HAP-1 (cell line): ENCODE results near the gene SNX15.

Source experiments
- DNase-seq, 2 experiments: peaks; one replicate each; pipeline ENCODE4 v3.0.0-alpha.2; 2016 to 2020; ENCODE audit warnings: low spot score in 2 of 2
- H3K27me3 ChIP-seq: fragments of 250-450 bp; sonication (Bioruptor Pico); 2 replicates; pipeline ENCODE4 v1.5.1; 2020; ENCODE audit warnings: low read depth, mild to moderate bottlenecking, moderate library complexity
- H3K36me3 ChIP-seq: fragments of 250-450 bp; sonication (Bioruptor Pico); replicated peaks from 2 replicates; pipeline ENCODE4 v1.5.1; 2020; ENCODE audit warnings: mild to moderate bottlenecking
- H3K4me1 ChIP-seq: fragments of 250-450 bp; sonication (Bioruptor Pico); 2 replicates; pipeline ENCODE4 v1.5.1; 2020; ENCODE audit warnings: mild to moderate bottlenecking
- H3K4me3 ChIP-seq: fragments of 250-450 bp; sonication (Bioruptor Pico); 2 replicates; pipeline ENCODE4 v1.5.1; 2020; ENCODE audit warnings: mild to moderate bottlenecking, moderate library complexity
- H3K9me3 ChIP-seq: fragments of 250-450 bp; sonication (Bioruptor Pico); 2 replicates; pipeline ENCODE4 v1.5.1; 2020; ENCODE audit warnings: mild to moderate bottlenecking, moderate library complexity
- in situ Hi-C: fragments of 300-500 bp; cut with MboI; formaldehyde crosslinking; loops from 3 replicates; pipeline ENCODE4 v1.14.3; 2020; ENCODE audit warnings: low sequenced_read_pairs, inconsistent platforms, mixed read lengths

The SNX15 gene

GRCh38 chr11:65087216-65087615 lies 60.0 kb downstream of the SNX15 start:
- in situ Hi-C loops = no loop called here
- H3K4me1 ChIP-seq = peaks cover 6% of the 10 kb centered on the region
- H3K9me3 ChIP-seq = no peaks in the 10 kb centered on the region
- no peaks in the 10 kb centered on the region for H3K27me3 ChIP-seq
- peaks cover 30% of the 10 kb centered on the region for H3K36me3 ChIP-seq
- no peak for DNase-seq
- H3K4me3 ChIP-seq = no peak overlapping the region

- Histone ChIP-seq H3K27me3 (no peaks in the 10 kb centered on the region), H3K4me3 (no peak overlapping the region), H3K4me1 (peaks cover 2% of the 10 kb centered on the region; the same call in 1 of the 2 replicates), H3K9me3 (no peaks in the 10 kb centered on the region), H3K36me3 (peaks cover 26% of the 10 kb centered on the region)
- in situ Hi-C loops = no loop called here
- no peak for DNase-seq
These were observed 60.6 kb downstream of the SNX15 start for GRCh38 chr11:65087827-65088226.

DNA sequence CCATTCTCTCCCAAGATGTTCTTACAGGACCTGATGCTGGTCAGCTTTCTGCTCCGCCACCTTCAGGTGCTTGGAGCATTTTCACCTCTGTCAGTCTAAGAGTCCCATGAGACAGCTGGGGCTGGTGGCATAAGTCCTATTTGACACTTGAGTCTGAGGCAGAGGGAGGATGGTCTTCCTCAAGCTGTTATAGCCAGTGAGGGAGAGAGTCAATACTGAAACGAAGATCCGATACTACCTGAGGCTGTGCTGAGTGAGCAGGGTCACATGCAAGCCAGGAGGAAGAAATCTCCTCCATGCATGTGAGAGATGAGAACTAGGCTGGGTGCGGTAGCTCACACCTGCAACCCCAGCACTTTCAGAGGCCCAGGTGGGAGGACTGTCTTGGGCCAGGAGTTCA lies 62.4 kb downstream of the SNX15 start:
- no peak overlapping the region for H3K4me3 ChIP-seq
- in situ Hi-C loops = no loop called here
- no peaks in the 10 kb centered on the region for H3K9me3 ChIP-seq
- no peak for DNase-seq
- H3K27me3 ChIP-seq = no peaks in the 10 kb centered on the region
- no peaks in the 10 kb centered on the region for H3K4me1 ChIP-seq
- H3K36me3 ChIP-seq = peaks cover 19% of the 10 kb centered on the region
